GM21423 (cell line): ENCODE data around the gene MAD1L1.
"Not testable (repeated sequence)": the region's sequence is repeated elsewhere in the genome, so short reads cannot be mapped to it uniquely, and the experiment has no call there.

Experiments used
- ATAC-seq: cut with Tn5 transposase; IDR thresholded peaks from one replicate; pipeline ENCODE4 v1.9.1; 2021; ENCODE audit warnings: mild to moderate bottlenecking, moderate library complexity; ENCODE audit not compliant: unreplicated experiment

Gene MAD1L1

DNA sequence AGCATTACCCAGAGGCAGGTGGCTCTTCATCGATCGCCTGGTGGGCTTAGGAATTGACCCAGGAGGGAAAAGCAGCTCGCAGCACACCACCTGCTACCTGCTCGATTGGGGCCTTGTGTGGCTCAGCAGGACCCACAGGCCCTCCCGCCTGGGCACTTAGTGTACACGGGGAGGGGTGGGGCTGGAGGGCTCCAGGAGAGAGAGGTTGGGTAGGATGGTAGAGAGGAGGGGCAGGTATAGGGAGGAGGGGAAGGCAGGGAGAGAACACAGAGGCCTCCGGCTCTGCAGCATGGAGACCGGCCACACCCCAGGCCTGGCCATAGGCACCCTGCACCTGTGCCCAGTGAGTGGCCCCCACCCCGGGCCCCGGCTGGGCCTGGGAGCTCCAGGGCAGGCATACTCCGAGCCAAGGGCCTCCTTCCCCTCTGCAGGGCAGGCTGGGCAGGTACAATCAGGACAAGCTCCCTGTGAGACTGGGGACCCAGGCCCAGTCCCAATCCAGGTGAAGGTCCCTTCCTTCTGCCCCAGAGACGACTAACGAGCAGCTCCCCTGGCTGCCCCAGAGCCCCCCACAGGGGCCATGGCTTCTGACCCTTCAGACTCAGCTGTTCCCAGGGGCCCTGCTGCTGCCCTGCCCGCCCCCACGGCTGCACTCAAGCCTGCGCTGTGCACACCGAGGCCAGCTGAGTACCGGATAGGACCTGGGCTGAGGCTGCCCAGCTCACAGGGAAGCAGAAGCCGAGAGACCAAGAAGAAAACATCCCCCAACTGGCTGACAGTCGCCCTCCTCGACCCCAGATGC lies 358.0 kb downstream of the MAD1L1 start:
- not testable (repeated sequence) for ATAC-seq

DNA sequence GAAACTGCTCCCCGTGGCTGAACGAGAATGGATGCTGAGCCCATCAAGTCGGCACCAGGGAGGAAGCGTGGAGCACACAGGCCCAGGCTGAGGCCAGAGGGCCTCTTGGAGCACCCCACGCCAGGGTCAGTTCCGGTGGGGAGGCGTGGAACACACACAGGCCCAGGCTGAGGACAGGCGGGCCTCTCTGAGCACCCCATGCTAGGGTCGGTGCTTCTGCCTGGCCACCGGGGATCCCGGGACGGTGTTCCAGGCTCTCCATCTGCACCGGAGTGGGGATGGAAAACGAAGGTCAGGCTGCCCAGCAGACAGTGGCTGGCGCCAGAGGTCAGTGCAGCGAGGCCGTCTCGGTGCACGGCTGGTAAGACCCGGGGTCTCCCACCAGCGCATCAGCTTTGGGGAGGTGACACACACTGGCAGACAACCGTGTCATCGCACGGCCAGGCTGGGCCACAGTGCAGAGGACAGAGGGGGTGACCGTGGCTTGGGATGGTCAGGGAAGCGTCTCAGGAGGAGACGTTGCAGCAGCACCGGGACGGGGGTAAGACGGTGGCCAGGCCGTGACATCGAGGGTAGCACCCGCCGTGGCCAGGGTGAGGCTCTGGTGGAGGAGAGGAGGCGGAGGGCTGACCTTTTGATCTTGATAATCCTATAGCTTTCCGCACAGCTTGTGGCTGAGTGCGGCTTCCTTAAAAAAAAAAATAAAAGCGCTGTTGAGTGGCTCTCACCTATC lies 358.7 kb downstream of the MAD1L1 start:
- no peak for ATAC-seq

- no peak for ATAC-seq
Observed at GRCh38 chr7:1873421-1873820, 359.3 kb downstream of the MAD1L1 start.

DNA sequence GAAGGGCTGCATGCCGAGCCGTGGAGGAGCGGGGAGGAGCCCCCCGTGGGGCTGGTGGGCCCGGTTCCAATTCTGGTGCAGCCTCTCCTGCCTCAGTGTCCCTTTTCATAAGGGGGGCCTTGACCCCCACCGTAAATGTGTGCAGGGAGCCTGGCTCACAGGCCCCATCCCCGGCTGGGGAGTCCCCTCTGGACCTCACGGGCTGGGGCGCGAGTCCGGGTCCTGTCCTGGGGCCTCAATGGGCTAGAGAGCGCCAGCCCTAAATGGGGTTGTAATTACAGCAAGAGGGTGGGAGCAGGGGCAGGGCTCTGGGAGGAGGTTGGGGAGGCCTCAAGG lies 359.7 kb downstream of the MAD1L1 start:
- ATAC-seq: no peak

- ATAC-seq: no peak
Observed at GRCh38 chr7:1872191-1873069, 360.3 kb downstream of the MAD1L1 start.

GRCh38 chr7:1869452-1870130 lies 363.2 kb downstream of the MAD1L1 start:
- ATAC-seq: no peak

DNA sequence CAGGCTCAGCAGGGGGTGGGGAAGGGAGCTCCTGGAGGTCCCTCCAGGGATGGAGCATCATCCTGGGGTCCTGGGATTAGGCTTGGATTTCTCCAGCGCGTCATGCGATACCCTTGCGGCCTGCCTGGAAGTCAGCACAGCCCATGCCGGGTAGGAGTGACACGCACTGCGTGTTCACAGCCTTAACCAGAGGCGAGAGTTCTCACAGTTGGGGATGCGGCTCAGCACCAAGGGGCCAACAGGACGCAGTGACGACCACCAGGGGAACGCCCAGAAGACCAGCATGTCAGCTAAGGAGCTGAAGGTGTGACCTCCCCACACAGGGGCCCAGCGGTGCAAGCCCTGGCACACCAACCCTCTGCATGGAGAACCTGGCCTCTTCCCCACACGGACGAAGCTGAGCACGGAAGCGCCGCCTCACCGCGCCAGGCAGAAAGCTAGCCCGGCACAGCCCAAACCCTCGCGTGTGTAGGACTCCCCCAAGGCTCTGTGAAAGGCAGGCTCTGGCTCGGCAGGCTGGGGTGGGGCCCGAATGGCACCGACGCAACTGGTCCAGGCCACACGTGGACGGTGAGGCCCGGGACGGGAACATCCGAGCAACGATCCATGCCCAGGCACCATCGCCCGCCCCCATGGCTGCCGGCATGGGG lies 364.1 kb downstream of the MAD1L1 start:
- ATAC-seq: no peak

- ATAC-seq: no peak
Observed at GRCh38 chr7:1867370-1868260, 365.1 kb downstream of the MAD1L1 start.

DNA sequence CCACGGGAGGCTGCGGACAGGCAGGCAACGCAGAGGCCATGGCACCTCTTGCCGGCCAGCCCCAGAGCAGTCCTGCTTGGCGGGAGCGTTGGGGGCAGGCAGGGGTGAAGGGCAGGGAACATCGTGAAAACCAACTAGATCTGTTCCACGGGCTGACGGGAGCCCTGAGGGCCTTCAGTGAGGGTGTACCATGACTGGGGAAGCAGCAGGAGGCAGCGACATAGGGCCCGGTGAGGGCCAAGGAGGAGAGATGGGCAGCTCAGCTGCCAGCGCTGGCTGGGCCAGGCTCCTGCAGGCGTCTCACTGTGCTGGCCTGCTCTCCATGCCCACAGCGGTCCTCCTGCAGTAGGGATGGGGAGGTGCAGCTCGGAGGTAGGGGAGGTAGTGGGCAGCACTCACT lies 366.1 kb downstream of the MAD1L1 start:
- no peak for ATAC-seq

DNA sequence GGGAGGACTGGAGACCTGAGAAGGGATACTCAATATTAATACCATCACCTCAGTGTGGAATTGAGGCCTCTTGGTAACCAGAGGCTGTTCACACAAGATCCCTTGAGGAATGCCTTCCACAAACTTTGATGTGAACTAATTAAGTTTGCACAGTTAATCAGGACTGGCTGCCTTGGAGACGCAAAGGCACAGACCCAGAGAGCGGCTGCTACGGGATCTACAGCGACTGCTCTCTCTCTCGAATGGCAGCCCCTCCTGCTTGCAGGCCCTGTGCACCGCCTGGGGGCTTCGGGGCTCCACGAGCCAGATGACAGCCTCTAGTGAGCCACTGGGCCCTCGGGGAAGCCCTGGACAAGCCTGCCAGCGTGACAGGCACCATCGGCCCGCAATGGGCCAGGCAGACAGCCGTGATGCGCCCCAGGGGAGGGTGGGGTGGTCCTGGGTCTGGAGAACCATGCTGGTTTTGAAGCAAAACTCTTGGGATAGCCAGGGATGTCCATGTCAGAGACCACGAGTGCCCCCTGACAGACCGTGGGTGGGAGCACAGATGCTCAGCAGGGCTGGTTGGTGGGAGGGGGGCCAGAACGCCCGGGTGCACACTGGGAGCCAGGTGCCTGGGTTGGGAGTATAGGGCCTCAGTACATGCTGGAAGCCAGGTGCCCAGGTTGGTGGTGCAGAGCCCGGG lies 367.0 kb downstream of the MAD1L1 start:
- no peak for ATAC-seq

DNA sequence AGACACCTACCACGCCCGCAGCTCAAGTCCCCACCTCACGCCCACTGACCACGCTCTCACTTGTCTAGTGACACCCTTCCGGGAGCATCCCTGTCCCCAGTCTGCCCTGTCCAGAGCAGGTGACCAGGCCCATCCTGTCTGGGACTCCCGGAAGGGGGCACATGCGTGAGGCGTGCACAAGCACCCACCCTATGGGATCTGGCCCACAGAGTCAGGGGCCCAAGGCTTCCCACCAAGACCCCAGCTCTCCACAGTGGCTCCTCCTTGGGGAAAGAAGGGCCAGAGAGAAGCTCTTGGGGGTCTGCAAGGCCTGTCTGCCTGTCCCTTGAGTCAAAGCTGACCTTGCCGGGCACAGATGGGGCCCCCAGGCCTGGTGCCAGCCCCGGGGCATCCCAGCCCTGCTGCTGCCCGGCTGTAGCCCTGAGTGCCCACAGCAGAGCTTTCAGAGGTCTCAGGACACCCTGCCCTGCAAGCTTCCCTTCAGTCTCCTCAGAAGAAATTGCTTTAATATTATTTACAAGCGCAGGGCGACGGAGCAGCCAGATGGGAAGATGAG lies 367.7 kb downstream of the MAD1L1 start:
- no peak for ATAC-seq

- ATAC-seq: no peak
Observed at GRCh38 chr7:1864161-1864940, 368.4 kb downstream of the MAD1L1 start.

DNA sequence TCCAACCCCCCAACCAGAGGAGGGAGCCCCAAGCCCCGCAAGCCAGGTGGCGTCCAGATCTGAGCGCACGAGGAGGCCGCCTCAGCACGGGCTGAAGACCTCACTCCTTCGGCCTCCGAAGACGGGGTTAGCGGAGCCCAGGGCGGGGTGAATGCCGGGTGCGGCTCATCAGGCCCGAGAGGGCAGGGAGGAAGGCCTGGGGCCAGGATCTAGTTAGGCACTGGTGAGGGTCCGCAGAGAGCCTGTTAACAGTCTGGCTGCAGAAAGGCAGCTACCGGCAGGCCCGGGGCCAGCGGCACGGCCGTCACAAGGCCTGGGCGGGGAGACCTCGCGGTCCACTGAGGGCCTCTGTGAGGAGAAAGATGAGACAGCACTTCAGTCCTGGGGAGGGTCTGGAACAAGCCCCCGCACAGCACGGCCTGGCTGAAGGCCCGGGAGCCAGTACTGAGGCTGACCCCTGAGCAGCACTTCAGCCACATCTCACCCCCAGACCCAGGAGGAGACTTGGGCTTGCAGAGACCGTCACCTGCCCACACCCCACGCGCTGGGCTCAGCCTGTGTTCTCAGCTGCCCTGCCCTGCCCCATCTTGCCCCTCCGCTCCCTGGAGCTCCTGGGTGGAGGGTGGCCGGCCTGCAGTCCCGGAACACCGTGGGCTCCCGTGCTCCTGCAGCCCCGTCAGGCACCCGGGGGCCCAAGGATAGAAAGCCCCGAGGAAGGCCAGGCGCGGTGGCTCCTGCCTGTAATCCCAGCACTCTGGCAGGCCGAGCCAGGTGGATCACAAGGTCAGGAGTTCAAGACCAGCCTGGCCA lies 369.4 kb downstream of the MAD1L1 start:
- no peak for ATAC-seq

DNA sequence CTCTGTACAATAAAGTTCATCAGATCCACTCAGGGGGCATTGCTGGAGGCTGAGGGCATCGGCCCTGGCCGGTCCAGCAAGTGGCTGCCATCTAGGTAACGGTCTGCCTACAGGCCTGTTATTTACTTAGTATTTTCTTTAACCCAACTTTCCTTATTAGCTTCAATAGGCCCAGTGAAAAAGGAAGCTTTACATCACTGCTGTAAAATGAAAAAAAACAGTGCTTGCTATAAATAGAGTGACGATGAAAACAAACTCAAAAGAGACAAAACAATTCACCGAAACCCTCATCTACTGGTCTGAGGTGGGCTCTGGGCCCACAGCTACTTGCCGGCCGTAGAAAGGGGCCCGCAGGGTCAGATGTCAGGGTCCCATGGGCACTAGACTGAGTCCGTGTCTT lies 370.2 kb downstream of the MAD1L1 start:
- no peak for ATAC-seq

GRCh38 chr7:1861799-1862458 lies 370.8 kb downstream of the MAD1L1 start:
- no peak for ATAC-seq
